ENCODE results near the gene PHOX2B.

DNA sequence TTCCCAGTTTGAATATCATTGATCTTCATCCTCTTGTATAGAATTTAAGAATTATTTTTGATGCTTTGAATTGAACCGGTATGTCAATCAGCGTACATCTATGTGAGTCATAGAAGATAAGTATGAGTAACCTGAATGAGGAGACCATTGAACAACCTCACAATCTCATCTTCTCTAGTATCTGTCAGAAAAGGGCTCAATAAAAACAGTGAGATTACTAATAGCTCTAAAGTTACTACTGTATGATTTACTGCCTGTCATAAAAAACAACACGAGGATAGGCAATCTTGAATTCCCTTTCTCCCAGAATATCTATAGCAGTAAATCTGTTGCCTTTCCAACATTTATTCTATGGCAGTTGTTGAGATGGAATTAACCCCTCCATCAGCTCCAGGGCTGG, 36.1 kb downstream of the PHOX2B start:
- no peak for TF ChIP-seq CTCF (IDR thresholded peaks at IDR 0.05; ENCODE audit: low read depth, low read length, poor library complexity, severe bottlenecking)
- no peak for TF ChIP-seq EZH2phosphoT487 (IDR thresholded peaks at IDR 0.05; ENCODE audit: borderline replicate concordance, low read length)
